Pancreas (tissue), 10 donors: Measurements from ENCODE around the gene CHD2. TPM values are rescaled to one million over a fixed set of nuclear protein-coding genes. Genes with fewer than 3 reads are reported as not detected.
A peak's percentile ranks its signal among the peaks of the same experiment; 100 is the strongest.

ENCODE experiments used
- ATAC-seq, 4 donors: fragments of 200-7000 bp; cut with Tn5 transposase; one replicate each; pipeline versions ENCODE4 v1.8.0 to v1.9.1; 2020; ENCODE audit warnings: mild to moderate bottlenecking in 4 of 4, moderate library complexity in 4 of 4
- DNase-seq, 6 donors: peaks; one replicate each; pipeline ENCODE4 v3.0.0-alpha.2; 2020
- FAIRE-seq: peaks from 2 replicates; lab custom pipeline; 2012; peaks lifted over from hg19 to GRCh38; lab: Jason Lieb, UNC
- H3K27ac ChIP-seq, 4 donors: fragments of 200-600 bp; sonication (generic); 1 replicate in 3 of 4; 2 replicates in 1 of 4; pipeline versions ENCODE4 v1.5.0 to v1.8.0; 2020
- H3K27me3 ChIP-seq, 4 donors: fragments of 200-600 bp; one replicate each; pipeline ENCODE4 v1.8.0; 2021
- H3K36me3 ChIP-seq, 3 donors: fragments of 200-600 bp; sonication (generic) in 1 of 3; one replicate each; pipeline versions ENCODE4 v1.5.0 to v1.8.0; 2020 to 2021
- H3K4me1 ChIP-seq, 3 donors: fragments of 200-600 bp; one replicate each; pipeline ENCODE4 v1.8.0; 2021
- H3K4me3 ChIP-seq, 4 donors: fragments of 200-600 bp; sonication (generic) in 2 of 4; one replicate each; pipeline versions ENCODE4 v1.5.0 to v1.8.0; 2020 to 2021
- H3K9me3 ChIP-seq, 4 donors: fragments of 200-600 bp; one replicate each; pipeline ENCODE4 v1.8.0; 2021
- CTCF ChIP-seq, 4 donors: fragments of 200-600 bp; sonication (generic) in 3 of 4; IDR thresholded peaks; one replicate each; pipeline versions ENCODE4 v1.5.0 to v1.8.0; 2021; ENCODE audit warnings: antibody characterized with exemption in 4 of 4
- WGBS, 2 donors: extraction: QIAGEN DNeasy Blood & Tissue Kit; methylation state at CpG; one replicate each; pipeline ENCODE4 v1.1.7; 2013; 5-methylcytosine and 5-hydroxymethylcytosine counted together
- intact Hi-C, 3 donors: fragments of 100-400 bp; cut with DNase I; formaldehyde crosslinking; loops; one replicate each; pipeline versions ENCODE4 v1.11.1 to v1.14.2; 2022
- polyA plus RNA-seq, 2 donors: library from polyadenylated mRNA; stranded (reverse); fragments of 200-250 nt; gene quantifications; one replicate each; pipeline ENCODE4 v1.2.3, GENCODE V29; 2013
- total RNA-seq, 6 donors: library from RNA; stranded (reverse); fragmentation: NEBNext Ultra II Directional in 4 of 6; extraction: Animal tissue kit (Norgen Biotek cat#: 25700) in 4 of 6; gene quantifications; one replicate each; pipeline versions ENCODE4 v1.2.1 to v1.2.4, GENCODE V29; 2021 to 2023
- donor health status: healthy with polysubstance abuse.
- donor health status: DM: no; HTN: no; CAD: no; lungs with moderate emphysema.
- donor health status: DM: no; HTN: no; CAD: no.
- donor health status: control.
- donor health status: control.
- donor health status: Bipolar disorder and iron deficiency.
- donor health status: DM: yes; HTN: yes; CAD: no.
- donor health status: DM: no; HTN: no; CAD: no.
- donor health status: DM: no; HTN: no; CAD: no.
- donor health status: DM: yes; HTN: yes; CAD: no.

CHD2 gene
- total and polyA plus RNA-seq, 8 donors, result 27.7 to 86.3 (median 44.0) TPM

GRCh38 chr15:93052090-93052879 is 152.2 kb downstream of the CHD2 start:
- H3K4me1 ChIP-seq, result no peaks in the 10 kb centered on the region

GRCh38 chr15:93055211-93055610 is 155.1 kb downstream of the CHD2 start:
- Histone ChIP-seq H3K27me3 (no peaks in the 10 kb centered on the region), H3K4me1 (no peaks in the 10 kb centered on the region), H3K4me3 (no peak overlapping the region), H3K9me3 (no peaks in the 10 kb centered on the region), H3K27ac (no peak overlapping the region), H3K36me3 (no peaks in the 10 kb centered on the region)
- intact Hi-C loops, result no loop called here
- no peak for TF ChIP-seq CTCF (IDR thresholded peaks at IDR 0.05)
- peak in 1 of 6 donors; percentile 46 for DNase-seq
- no peak for FAIRE-seq
- 83 to 87% methylated on average over 11 of the region's 11 CpGs for WGBS, 2 donors
- ATAC-seq, result no peak

More at GRCh38 chr15:93052090-93052879, 152.2 kb downstream of the CHD2 start:
- Histone ChIP-seq H3K36me3 (no peaks in the 10 kb centered on the region), H3K9me3 (no peaks in the 10 kb centered on the region), H3K27me3 (no peaks in the 10 kb centered on the region), H3K4me3 (no peak overlapping the region), H3K27ac (no peak overlapping the region)
- 92 to 93% methylated on average over 39 of the region's 39 CpGs for WGBS, 2 donors
- intact Hi-C loops, result no loop called here
- no peak for TF ChIP-seq CTCF (IDR thresholded peaks at IDR 0.05)
- no peak for ATAC-seq
- no peak for FAIRE-seq
- no peak for DNase-seq

- peak in 1 of 6 donors; percentile 29 for DNase-seq
- peaks cover 0 to 5% (median 4%) of the 10 kb centered on the region in 3 donors for H3K4me1 ChIP-seq
- H3K27me3 ChIP-seq, result no peaks in the 10 kb centered on the region
- intact Hi-C loops, result no loop called here
- H3K9me3 ChIP-seq, result no peaks in the 10 kb centered on the region
- 79 to 93% methylated on average over 7 of the region's 7 CpGs for WGBS, 2 donors
- no peaks in the 10 kb centered on the region for H3K36me3 ChIP-seq
- ATAC-seq, result no peak
- H3K4me3 ChIP-seq, result no peak overlapping the region
- FAIRE-seq, result no peak
- no peak overlapping the region for H3K27ac ChIP-seq
- TF ChIP-seq CTCF (IDR thresholded peaks at IDR 0.05), result no peak
These were observed 156.7 kb downstream of the CHD2 start for GRCh38 chr15:93056836-93057235.

- Histone ChIP-seq H3K4me3 (no peak overlapping the region), H3K9me3 (no peaks in the 10 kb centered on the region), H3K27me3 (no peaks in the 10 kb centered on the region), H3K27ac (no peak overlapping the region), H3K4me1 (peaks cover 0 to 5% (median 4%) of the 10 kb centered on the region in 3 donors), H3K36me3 (no peaks in the 10 kb centered on the region)
- no peak for ATAC-seq
- FAIRE-seq, result no peak
- WGBS, 2 donors, result 83 to 85% methylated on average over 8 of the region's 8 CpGs
- no peak for TF ChIP-seq CTCF (IDR thresholded peaks at IDR 0.05)
- intact Hi-C loops, result no loop called here
- peak in 1 of 6 donors; percentile 19 for DNase-seq
These were observed 157.5 kb downstream of the CHD2 start for GRCh38 chr15:93057618-93058017.

GRCh38 chr15:93058128-93058527 is 158.0 kb downstream of the CHD2 start:
- Histone ChIP-seq H3K27ac (no peak overlapping the region), H3K4me1 (peaks cover 0 to 5% (median 4%) of the 10 kb centered on the region in 3 donors), H3K9me3 (no peaks in the 10 kb centered on the region), H3K27me3 (no peaks in the 10 kb centered on the region), H3K36me3 (no peaks in the 10 kb centered on the region), H3K4me3 (no peak overlapping the region)
- peak in 1 of 6 donors; percentile 4 for DNase-seq
- no peak for ATAC-seq
- 80 to 85% methylated on average over 8 of the region's 8 CpGs for WGBS, 2 donors
- TF ChIP-seq CTCF (IDR thresholded peaks at IDR 0.05), result no peak
- FAIRE-seq, result no peak
- intact Hi-C loops, result no loop called here
